Esophagus squamous epithelium (tissue), 4 donors: ENCODE data around the gene NPHP1.

Experiments used
- POLR2A ChIP-seq, 4 donors: fragments of 450-650 bp; IDR thresholded peaks; one replicate each; pipeline ENCODE4 v1.6.1; 2017; ENCODE audit warnings: antibody characterized with exemption in 4 of 4, mild to moderate bottlenecking in 4 of 4, moderate library complexity in 3 of 4
- TF ChIP-seq, protein P1 (sequence below), 6 experiments: fragments of 450-650 bp in 4 of 6; fragments of 200-600 bp in 2 of 6; sonication (generic) in 2 of 6; IDR thresholded peaks; one replicate each; pipeline ENCODE4 v1.5.1; 2016 to 2019; ENCODE audit warnings: antibody characterized with exemption in 6 of 6, mild to moderate bottlenecking in 4 of 6, moderate library complexity in 4 of 6

DNA sequence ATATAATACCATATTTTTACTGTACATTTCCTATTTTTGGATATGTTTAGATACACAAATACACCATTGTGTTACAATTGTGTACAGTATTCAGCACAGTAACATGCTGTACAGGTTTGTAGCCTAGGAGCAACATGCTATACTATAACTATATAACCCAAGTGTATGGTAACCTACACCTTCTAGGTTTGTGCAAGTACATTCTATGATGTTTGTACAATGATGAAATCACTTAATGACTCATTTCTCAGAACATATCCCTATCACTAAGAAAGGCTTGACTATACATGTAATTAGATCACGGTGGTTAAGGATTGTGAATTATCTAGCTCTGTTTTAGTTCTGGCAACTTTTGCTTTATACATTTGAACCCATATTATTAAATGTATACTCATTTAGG lies 31.3 kb downstream of the NPHP1 start:
- no peak for TF ChIP-seq POLR2A (IDR thresholded peaks at IDR 0.05)
- TF ChIP-seq, protein P1, sequence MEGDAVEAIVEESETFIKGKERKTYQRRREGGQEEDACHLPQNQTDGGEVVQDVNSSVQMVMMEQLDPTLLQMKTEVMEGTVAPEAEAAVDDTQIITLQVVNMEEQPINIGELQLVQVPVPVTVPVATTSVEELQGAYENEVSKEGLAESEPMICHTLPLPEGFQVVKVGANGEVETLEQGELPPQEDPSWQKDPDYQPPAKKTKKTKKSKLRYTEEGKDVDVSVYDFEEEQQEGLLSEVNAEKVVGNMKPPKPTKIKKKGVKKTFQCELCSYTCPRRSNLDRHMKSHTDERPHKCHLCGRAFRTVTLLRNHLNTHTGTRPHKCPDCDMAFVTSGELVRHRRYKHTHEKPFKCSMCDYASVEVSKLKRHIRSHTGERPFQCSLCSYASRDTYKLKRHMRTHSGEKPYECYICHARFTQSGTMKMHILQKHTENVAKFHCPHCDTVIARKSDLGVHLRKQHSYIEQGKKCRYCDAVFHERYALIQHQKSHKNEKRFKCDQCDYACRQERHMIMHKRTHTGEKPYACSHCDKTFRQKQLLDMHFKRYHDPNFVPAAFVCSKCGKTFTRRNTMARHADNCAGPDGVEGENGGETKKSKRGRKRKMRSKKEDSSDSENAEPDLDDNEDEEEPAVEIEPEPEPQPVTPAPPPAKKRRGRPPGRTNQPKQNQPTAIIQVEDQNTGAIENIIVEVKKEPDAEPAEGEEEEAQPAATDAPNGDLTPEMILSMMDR (IDR thresholded peaks at IDR 0.05): no peak
